DLD1 (cell line): ENCODE results near the gene SHC3.

Source experiments
- in situ Hi-C: cut with HindIII; loops from 2 replicates; pipeline ENCODE4 v1.10.0; 2017; ENCODE audit warnings: low sequenced_read_pairs

SHC3 gene

GRCh38 chr9:88971131-88971960, 207.3 kb downstream of the SHC3 start:
- in situ Hi-C loops = no loop called here

DNA sequence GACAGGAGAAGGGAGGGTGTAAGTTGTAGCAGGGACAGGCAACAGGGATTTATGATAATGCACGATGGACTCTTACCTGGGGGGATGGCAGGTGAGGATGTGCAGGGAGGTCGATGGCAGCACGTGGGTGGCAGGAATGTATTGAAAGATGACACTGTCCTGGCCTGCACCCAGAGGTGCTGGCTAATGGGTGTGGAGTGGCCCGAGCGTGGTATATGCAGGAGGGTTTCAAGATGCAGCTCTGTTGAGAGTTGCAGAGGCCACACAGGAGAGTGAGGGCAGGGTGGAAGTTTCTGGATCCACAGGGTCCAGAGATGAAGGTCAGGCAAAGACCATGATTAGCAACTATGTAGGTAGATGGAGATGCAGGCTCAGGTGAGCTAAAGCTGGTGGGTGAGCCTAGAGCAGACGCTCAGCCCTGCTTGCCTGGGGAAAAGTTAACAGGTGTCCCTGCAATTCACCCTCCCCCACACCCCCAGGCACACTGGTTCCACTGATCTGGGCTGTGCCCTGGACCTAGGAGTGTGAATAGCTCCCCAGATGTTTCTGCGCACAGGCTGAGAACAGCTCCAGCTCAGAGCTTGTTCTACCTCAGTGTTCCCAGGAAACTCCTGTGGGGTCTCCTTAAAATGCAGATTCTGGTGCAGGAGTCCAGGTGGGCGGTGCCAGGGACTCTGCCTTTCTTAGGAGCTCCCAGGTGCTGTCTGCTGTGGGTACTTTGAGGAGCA, 208.8 kb downstream of the SHC3 start:
- in situ Hi-C loops = no loop called here

DNA sequence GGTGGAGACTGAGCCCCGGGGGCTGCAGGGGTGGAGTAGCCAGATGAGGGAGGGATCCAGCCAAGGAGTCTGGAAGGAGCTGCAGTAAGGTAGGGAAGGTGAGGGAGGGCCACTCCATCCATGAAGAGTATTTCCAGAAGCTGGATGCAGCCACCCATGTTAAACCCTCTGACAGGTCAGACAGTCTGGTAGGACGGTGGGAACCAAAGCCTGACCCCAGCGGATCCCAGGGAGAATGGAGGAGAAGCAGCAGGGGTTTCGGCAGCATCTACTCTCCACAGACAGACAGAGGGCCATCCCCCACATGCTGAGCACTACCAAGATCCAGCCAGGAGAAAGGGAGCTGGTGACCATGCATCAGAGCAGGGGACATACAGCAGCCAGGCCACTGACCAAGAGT, 209.8 kb downstream of the SHC3 start:
- in situ Hi-C loops = no loop called here

DNA sequence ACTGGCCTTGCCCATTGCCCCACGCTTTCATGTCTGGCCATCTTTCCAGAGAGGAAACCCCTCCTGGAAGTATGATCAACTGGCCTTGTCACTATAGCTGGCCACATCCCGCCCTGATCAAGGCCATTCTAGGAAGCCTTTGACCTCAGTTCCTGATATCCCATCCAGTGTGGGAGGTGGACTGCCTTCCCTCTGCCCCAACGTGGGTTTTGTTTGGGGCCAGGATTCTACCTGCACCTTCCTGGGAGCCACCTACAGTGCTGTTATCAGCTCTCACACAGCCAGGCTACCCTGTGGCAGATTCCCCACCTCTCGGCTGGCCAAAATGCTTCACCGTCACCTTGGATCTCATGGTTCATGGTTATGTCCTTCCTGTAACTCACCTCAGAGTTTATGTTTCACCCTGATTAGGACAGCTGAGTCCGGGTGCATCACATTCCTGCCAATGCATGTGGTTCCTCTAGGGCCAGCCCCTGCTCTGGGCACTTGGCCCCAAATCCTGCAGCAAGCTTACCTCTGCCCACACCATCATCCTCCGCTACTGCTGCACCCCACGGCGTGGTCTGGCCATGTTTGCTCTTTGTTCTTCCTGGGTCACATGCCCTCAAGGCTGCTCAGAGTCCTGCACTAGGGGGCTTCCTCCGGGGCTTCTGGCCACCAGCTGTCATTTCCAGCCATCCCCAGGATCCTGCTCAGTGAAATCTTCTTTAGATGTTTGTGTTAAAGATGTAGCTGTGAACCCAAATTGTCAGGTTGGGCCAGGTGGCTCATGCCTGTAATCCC, 211.5 kb downstream of the SHC3 start:
- in situ Hi-C loops = no loop called here

DNA sequence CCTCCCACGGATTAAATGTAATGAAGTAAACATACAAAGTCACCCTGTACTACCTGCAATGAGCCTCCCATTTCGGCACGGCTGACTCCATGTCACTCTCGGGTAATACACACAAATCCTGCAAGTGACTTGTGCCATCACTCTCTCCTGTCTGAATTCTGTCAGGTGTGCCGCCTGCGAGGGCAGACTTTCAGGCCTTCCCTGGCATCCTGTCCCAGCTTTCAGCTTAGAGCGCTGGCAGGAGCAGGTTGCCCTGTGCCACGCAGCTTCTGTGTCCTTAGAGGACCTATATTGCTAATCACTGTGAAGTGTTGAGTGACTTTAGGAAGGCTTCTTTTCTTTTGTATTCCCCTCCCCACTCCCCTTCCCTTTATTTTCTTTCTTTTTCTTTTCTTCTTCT, 213.1 kb downstream of the SHC3 start:
- in situ Hi-C loops = no loop called here

GRCh38 chr9:88960632-88961031, 218.0 kb downstream of the SHC3 start:
- in situ Hi-C loops = no loop called here

DNA sequence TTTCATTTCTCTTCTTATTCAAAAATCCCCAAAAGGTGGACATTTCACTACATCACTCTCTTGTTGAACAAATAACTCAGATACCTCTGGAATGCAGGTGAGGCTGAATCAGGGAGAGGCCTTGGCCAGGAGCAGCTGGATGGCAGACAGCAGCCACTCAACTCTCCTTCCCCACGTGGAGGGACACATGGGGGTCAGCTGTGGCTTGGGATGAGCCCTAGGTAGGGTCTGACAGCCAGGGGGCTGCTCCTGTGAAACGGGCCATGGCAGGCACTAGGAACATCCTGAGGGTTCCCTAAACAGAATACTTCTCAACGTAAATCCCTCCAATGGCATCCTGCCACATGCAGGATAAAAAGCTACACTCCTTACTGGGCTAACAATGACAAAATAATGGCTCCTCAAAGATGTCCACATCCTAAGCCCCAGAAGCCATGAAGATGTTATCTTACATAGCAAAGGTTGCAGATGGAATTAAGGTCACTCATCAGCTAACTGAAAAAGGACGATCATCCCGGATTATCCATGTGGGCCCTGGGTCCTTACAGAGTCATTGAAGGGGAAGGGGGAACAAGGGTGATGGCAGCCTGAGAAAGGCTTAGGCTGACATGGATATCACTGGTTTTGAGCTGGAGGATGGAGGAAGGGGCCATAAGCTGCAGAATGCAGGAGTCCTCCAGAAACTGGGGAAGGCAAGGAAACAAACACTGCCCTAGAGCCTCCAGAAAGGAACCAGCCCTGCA, 218.7 kb downstream of the SHC3 start:
- in situ Hi-C loops = no loop called here

- in situ Hi-C loops = no loop called here
Measured at GRCh38 chr9:88957526-88957925, 221.1 kb downstream of the SHC3 start.
